ENCODE data around the gene ESYT1. TPM values are rescaled to one million over a fixed set of nuclear protein-coding genes. Genes with fewer than 3 reads are reported as not detected.
"Not testable (repeated sequence)": the region's sequence is repeated elsewhere in the genome, so short reads cannot be mapped to it uniquely, and the experiment has no call there.

Gene ESYT1
- polyA plus RNA-seq, 4 donors: 71.0 to 84.0 (median 79.2) TPM

GRCh38 chr12:56104109-56104814 lies 23.8 kb upstream of the ESYT1 start, which contains the start of gene PA2G4:
TSS of gene PA2G4 (plus strand) at chr12:56104559. CDS start at chr12:56104738, 179 bp downstream.
- DNase-seq (ENCODE audit: low read depth in 4 of 4, low spot score in 3 of 4): peak; percentile 95 to 98 (median 98)

- DNase-seq (ENCODE audit: low read depth in 4 of 4, low spot score in 3 of 4): no peak
These were observed 23.1 kb upstream of the ESYT1 start for GRCh38 chr12:56104815-56105608.

GRCh38 chr12:56105609-56105902 lies 22.5 kb upstream of the ESYT1 start:
- DNase-seq (ENCODE audit: low read depth in 4 of 4, low spot score in 3 of 4): no peak

- DNase-seq (ENCODE audit: low read depth in 4 of 4, low spot score in 3 of 4): no peak
These were observed 20.8 kb upstream of the ESYT1 start for GRCh38 chr12:56107242-56107641.

- DNase-seq (ENCODE audit: low read depth in 4 of 4, low spot score in 3 of 4): no peak
These were observed 17.5 kb upstream of the ESYT1 start for GRCh38 chr12:56110571-56110970.

GRCh38 chr12:56114084-56114483 lies 14.0 kb upstream of the ESYT1 start:
- DNase-seq (ENCODE audit: low read depth in 4 of 4, low spot score in 3 of 4): no peak

- DNase-seq (ENCODE audit: low read depth in 4 of 4, low spot score in 3 of 4): no peak
These were observed 12.7 kb upstream of the ESYT1 start for GRCh38 chr12:56115329-56115728.

GRCh38 chr12:56116267-56117081 lies 11.6 kb upstream of the ESYT1 start, which contains the start of gene RPL41:
TSS of gene RPL41 (plus strand) at chr12:56116633.
- DNase-seq (ENCODE audit: low read depth in 4 of 4, low spot score in 3 of 4): peak; percentile 94 to 99 (median 98)

GRCh38 chr12:56117082-56117706 lies 10.9 kb upstream of the ESYT1 start:
- DNase-seq (ENCODE audit: low read depth in 4 of 4, low spot score in 3 of 4): not testable (repeated sequence)

GRCh38 chr12:56117778-56118687 lies 10.0 kb upstream of the ESYT1 start, which contains the start of gene ZC3H10:
TSS of gene ZC3H10 (plus strand) at chr12:56118266. CDS start at chr12:56120563, 2,297 bp downstream.
- peak; percentile 96 to 99 (median 98) for DNase-seq (ENCODE audit: low read depth in 4 of 4, low spot score in 3 of 4)

GRCh38 chr12:56118688-56119357 lies 9.2 kb upstream of the ESYT1 start:
- no peak for DNase-seq (ENCODE audit: low read depth in 4 of 4, low spot score in 3 of 4)

GRCh38 chr12:56119361-56119796 lies 8.7 kb upstream of the ESYT1 start:
- peak in 1 of 4 donors; percentile 82 for DNase-seq (ENCODE audit: low read depth in 4 of 4, low spot score in 3 of 4)

GRCh38 chr12:56120158-56120846 lies 7.8 kb upstream of the ESYT1 start:
- DNase-seq (ENCODE audit: low read depth in 4 of 4, low spot score in 3 of 4): no peak

- DNase-seq (ENCODE audit: low read depth in 4 of 4, low spot score in 3 of 4): no peak
These were observed 6.7 kb upstream of the ESYT1 start for GRCh38 chr12:56121204-56121870.

- no peak for DNase-seq (ENCODE audit: low read depth in 4 of 4, low spot score in 3 of 4)
These were observed 5.4 kb upstream of the ESYT1 start for GRCh38 chr12:56122637-56123036.

- DNase-seq (ENCODE audit: low read depth in 4 of 4, low spot score in 3 of 4): no peak
These were observed 3.9 kb upstream of the ESYT1 start for GRCh38 chr12:56124133-56124532.

- no peak for DNase-seq (ENCODE audit: low read depth in 4 of 4, low spot score in 3 of 4)
These were observed 1.3 kb upstream of the ESYT1 start for GRCh38 chr12:56126732-56127239.

Measured in right renal pelvis (tissue), 4 donors.